GM23338 (cell line): ENCODE measurements around the gene PSMB3. TPM values are rescaled to one million over a fixed set of nuclear protein-coding genes. Genes with fewer than 3 reads are reported as not detected.
A peak's percentile ranks its signal among the peaks of the same experiment; 100 is the strongest.

Experiments used
- ATAC-seq: fragments of 200-7000 bp; cut with Tn5 transposase; 3 replicates; pipeline ENCODE4 v1.9.1; 2020
- DNase-seq: peaks from one replicate; pipeline ENCODE4 v3.0.0-alpha.2; 2015; ENCODE audit warnings: low spot score
- H2AFZ ChIP-seq: fragments of 200-600 bp; sonication (generic); 2 replicates; pipeline ENCODE4 v1.8.0; 2016; ENCODE audit warnings: antibody characterized with exemption, mild to moderate bottlenecking, moderate library complexity
- H3F3A ChIP-seq: fragments of 200-600 bp; sonication (generic); replicated peaks from 2 replicates; pipeline ENCODE4 v1.8.0; 2017; ENCODE audit warnings: antibody characterized with exemption, mixed run types, low read depth
- H3K27ac ChIP-seq: fragments of 200-600 bp; sonication (generic); 2 replicates; pipeline ENCODE4 v1.6.1; 2016; ENCODE audit warnings: low read depth
- H3K27me3 ChIP-seq: fragments of 200-600 bp; sonication (generic); 2 replicates; pipeline ENCODE4 v1.8.0; 2016; ENCODE audit warnings: mild to moderate bottlenecking, mixed run types, moderate library complexity; ENCODE audit not compliant: insufficient read depth
- H3K36me3 ChIP-seq: fragments of 200-600 bp; sonication (generic); 2 replicates; pipeline ENCODE4 v1.8.0; 2016; ENCODE audit warnings: mild to moderate bottlenecking; ENCODE audit not compliant: insufficient read depth
- H3K4me1 ChIP-seq: fragments of 200-600 bp; sonication (generic); 2 replicates; pipeline ENCODE4 v1.8.0; 2016; ENCODE audit warnings: mild to moderate bottlenecking, moderate library complexity; ENCODE audit not compliant: insufficient read depth
- H3K4me2 ChIP-seq: fragments of 200-600 bp; sonication (generic); 2 replicates; pipeline ENCODE4 v1.7.1; 2017; ENCODE audit warnings: mixed run types
- H3K4me3 ChIP-seq: fragments of 200-600 bp; sonication (generic); 2 replicates; pipeline ENCODE4 v1.6.1; 2016; ENCODE audit warnings: mixed run types
- H3K79me2 ChIP-seq: fragments of 200-600 bp; sonication (generic); replicated peaks from 2 replicates; pipeline ENCODE4 v1.8.0; 2017; ENCODE audit warnings: mild to moderate bottlenecking; ENCODE audit not compliant: insufficient read depth
- H3K9me2 ChIP-seq: fragments of 200-600 bp; sonication (generic); 2 replicates; pipeline ENCODE4 v1.8.0; 2017; ENCODE audit not compliant: insufficient read depth
- H4K20me1 ChIP-seq: fragments of 200-600 bp; sonication (generic); replicated peaks from 2 replicates; pipeline ENCODE4 v1.8.0; 2017; ENCODE audit warnings: mild to moderate bottlenecking; ENCODE audit not compliant: insufficient read depth
- H3K27ac Mint-ChIP-seq: 2 replicates; pipeline ENCODE4 v1.8.0; 2020; ENCODE audit warnings: inconsistent platforms, mild to moderate bottlenecking, moderate library complexity, mixed read lengths
- H3K27me3 Mint-ChIP-seq: 3 replicates; pipeline ENCODE4 v1.8.0; 2022; ENCODE audit warnings: low read depth, mild to moderate bottlenecking, moderate library complexity, mixed read lengths, inconsistent platforms; ENCODE audit not compliant: insufficient read depth, poor library complexity
- H3K36me3 Mint-ChIP-seq: 3 replicates; pipeline ENCODE4 v1.8.0; 2021; ENCODE audit warnings: low read depth, mild to moderate bottlenecking, inconsistent platforms, moderate library complexity, mixed read lengths
- H3K4me1 Mint-ChIP-seq: 3 replicates; pipeline ENCODE4 v1.8.0; 2020; ENCODE audit warnings: mild to moderate bottlenecking, inconsistent platforms, mixed read lengths
- H3K4me3 Mint-ChIP-seq: 3 replicates; pipeline ENCODE4 v1.8.0; 2021; ENCODE audit warnings: moderate library complexity, mild to moderate bottlenecking, inconsistent platforms, mixed read lengths
- H3K9me3 Mint-ChIP-seq: 3 replicates; pipeline ENCODE4 v1.8.0; 2020; ENCODE audit warnings: moderate library complexity, mild to moderate bottlenecking, inconsistent platforms, mixed read lengths
- EZH2 ChIP-seq: fragments of 200-600 bp; sonication (generic); IDR thresholded peaks from one replicate; pipeline ENCODE4 v1.8.0; 2017; ENCODE audit warnings: antibody characterized with exemption, mild to moderate bottlenecking, low read depth; ENCODE audit not compliant: unreplicated experiment
- NANOG ChIP-seq: IDR thresholded peaks from 2 replicates; pipeline ENCODE4 v1.6.1; 2016; ENCODE audit warnings: antibody characterized with exemption, borderline replicate concordance
- POLR2AphosphoS5 ChIP-seq: IDR thresholded peaks from 2 replicates; pipeline ENCODE4 v1.6.1; 2016; ENCODE audit warnings: antibody characterized with exemption, low read depth
- ZNF331 ChIP-seq: fragments of 250-450 bp; sonication (Bioruptor Pico); IDR thresholded peaks from 2 replicates; pipeline ENCODE4 v1.5.0; 2020; ENCODE audit warnings: low read depth, mild to moderate bottlenecking, moderate library complexity
- polyA plus RNA-seq: library from polyadenylated mRNA; unstranded; fragments of >200 nt; fragmentation: Nextera tagmentation; extraction: Ambion mirVana; gene quantifications from 2 replicates; pipeline ENCODE4 v1.2.1, GENCODE V29; 2016
- total RNA-seq: library from RNA; depleted of rRNA; stranded (reverse); fragments of >200 nt; shearing (Covaris generic); gene quantifications from 2 replicates; pipeline ENCODE4 v1.2.3, GENCODE V29; 2014
- TF ChIP-seq, protein P1 (sequence below): IDR thresholded peaks from one replicate; pipeline ENCODE4 v1.6.1; 2018; ENCODE audit warnings: antibody characterized with exemption; ENCODE audit not compliant: unreplicated experiment

The PSMB3 gene
- total and polyA plus RNA-seq, 2 experiments from 2014 or later: 250 to 523 TPM

DNA sequence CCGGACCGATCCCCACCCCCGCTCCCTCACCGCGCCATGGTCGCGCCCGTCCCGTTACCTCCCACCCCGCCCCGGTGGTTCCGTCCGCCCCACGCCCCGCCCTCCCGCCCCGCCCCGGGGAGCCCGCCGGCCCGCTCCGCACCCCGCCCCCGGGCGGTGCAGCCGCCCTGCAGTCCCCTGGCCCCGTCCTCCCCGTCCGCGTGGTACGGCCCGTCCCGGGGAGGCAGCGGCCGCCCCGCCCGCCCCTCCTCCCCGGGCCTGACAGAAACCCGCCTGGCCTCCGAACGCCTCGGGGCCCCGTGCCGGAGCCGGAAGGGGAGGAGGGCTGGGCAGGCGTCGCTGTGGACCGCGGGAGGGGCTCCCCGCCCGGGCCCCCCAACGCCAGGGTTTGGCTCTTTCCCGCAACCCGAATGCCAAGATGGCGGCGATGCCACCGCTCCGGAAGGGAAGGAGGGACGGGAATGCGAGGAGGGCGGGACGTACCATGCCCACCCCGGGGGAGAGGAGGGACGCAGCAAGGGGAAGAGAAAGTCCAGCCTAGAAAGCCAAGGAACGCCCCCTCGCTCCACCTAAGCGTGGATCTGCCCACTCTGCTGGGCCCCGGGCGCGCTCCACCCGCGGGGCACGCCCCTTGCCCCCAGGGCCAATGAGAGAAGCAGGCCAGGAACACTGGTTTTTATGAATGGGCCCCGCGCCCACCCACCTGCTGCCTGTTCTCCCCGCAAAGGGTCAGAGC lies 47.1 kb downstream of the PSMB3 start, which contains the start of gene PIP4K2B (continued):
- TF ChIP-seq EZH2: no peak

DNA sequence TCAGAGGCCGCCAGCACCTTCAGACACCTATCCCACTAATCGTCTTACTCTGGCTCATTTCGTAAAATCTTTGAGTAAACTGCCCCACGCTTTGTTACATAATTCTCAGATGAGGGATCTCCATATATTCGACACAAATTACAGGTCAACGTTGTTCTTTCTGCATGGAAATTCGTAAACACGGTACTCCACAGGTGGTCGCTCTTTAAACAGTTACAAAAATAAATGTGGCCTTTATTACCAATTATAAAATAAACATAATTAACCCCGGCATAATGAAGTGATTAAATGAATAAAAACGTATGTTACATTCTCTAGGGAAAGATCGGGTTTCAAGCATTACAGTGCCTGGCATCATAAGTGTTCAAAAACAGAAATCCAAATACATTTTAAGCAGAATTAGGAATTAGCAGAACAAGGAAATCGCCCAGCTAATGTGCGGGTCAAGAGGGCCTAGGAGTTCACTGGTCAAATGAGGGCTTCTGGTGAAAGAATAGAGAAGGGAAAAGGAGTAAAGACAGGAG lies 47.8 kb downstream of the PSMB3 start:
- peak overlapping the region; percentile 79 for H3K4me3 Mint-ChIP-seq
- peaks cover 61% of the 10 kb centered on the region for H3K36me3 Mint-ChIP-seq
- Histone ChIP-seq H3K4me2 (peak overlapping the region; percentile 74), H3F3A (peaks cover 12% of the 10 kb centered on the region; the same call in 1 of the 2 replicates), H3K4me1 (peaks cover 16% of the 10 kb centered on the region), H3K9me2 (no peaks in the 10 kb centered on the region), H2AFZ (peak overlapping the region; percentile 20; the same call in 1 of the 2 replicates), H3K36me3 (peaks cover 16% of the 10 kb centered on the region), H3K79me2 (peaks cover 37% of the 10 kb centered on the region), H4K20me1 (peaks cover 25% of the 10 kb centered on the region), H3K27ac (peak overlapping the region; percentile 97), H3K4me3 (peak overlapping the region; percentile 96), H3K27me3 (no peaks in the 10 kb centered on the region)
- TF ChIP-seq, protein P1, sequence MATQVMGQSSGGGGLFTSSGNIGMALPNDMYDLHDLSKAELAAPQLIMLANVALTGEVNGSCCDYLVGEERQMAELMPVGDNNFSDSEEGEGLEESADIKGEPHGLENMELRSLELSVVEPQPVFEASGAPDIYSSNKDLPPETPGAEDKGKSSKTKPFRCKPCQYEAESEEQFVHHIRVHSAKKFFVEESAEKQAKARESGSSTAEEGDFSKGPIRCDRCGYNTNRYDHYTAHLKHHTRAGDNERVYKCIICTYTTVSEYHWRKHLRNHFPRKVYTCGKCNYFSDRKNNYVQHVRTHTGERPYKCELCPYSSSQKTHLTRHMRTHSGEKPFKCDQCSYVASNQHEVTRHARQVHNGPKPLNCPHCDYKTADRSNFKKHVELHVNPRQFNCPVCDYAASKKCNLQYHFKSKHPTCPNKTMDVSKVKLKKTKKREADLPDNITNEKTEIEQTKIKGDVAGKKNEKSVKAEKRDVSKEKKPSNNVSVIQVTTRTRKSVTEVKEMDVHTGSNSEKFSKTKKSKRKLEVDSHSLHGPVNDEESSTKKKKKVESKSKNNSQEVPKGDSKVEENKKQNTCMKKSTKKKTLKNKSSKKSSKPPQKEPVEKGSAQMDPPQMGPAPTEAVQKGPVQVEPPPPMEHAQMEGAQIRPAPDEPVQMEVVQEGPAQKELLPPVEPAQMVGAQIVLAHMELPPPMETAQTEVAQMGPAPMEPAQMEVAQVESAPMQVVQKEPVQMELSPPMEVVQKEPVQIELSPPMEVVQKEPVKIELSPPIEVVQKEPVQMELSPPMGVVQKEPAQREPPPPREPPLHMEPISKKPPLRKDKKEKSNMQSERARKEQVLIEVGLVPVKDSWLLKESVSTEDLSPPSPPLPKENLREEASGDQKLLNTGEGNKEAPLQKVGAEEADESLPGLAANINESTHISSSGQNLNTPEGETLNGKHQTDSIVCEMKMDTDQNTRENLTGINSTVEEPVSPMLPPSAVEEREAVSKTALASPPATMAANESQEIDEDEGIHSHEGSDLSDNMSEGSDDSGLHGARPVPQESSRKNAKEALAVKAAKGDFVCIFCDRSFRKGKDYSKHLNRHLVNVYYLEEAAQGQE: no peak
- TF ChIP-seq POLR2AphosphoS5: peak; percentile 47
- peak overlapping the region; percentile 93 for H3K27ac Mint-ChIP-seq
- peaks cover 4% of the 10 kb centered on the region for H3K27me3 Mint-ChIP-seq
- H3K9me3 Mint-ChIP-seq: peaks cover 2% of the 10 kb centered on the region; the same call in 2 of the 3 replicates
- ATAC-seq (no peak), DNase-seq (peak; percentile 11)
- H3K4me1 Mint-ChIP-seq: peaks cover 23% of the 10 kb centered on the region

DNA sequence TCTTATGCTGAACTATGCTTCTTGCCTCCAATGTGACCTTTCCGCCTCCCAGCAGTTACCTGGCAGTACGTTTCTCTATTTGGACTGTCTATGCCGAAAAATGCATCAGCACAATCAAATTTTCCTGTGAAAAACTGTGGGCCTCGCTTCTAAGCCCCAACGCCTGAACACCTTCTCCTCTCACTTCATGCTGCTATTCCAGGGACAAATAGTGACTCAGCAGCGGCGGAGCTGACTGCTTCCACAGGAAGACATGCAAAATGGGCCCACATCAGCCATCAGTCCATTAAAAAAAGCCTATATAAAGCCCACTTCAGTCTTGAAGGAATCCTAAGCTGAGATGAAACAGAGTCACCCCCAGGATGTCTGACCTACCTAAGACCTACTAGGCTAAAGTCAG lies 57.3 kb downstream of the PSMB3 start:
- no peak overlapping the region for H3K4me3 Mint-ChIP-seq
- ATAC-seq: no peak
- TF ChIP-seq ZNF331 (CRISPR knock-in tag) (no peak), NANOG (no peak), EZH2 (no peak)
- TF ChIP-seq, protein P1: no peak

More for the DNA sequence above, 57.3 kb downstream of the PSMB3 start:
- H3K4me1 Mint-ChIP-seq: no peaks in the 10 kb centered on the region
- H3K27me3 Mint-ChIP-seq: peaks cover 3% of the 10 kb centered on the region
- no peaks in the 10 kb centered on the region; the same call in 1 of the 2 replicates for H4K20me1 ChIP-seq
- peaks cover 36% of the 10 kb centered on the region for H3K36me3 ChIP-seq
- H3K27ac ChIP-seq: no peak overlapping the region
- 0 out of 2 replicates have a peak, but pooled peaks cover 3% of the 10 kb centered on the region for H3F3A ChIP-seq
- no peaks in the 10 kb centered on the region for H3K79me2 ChIP-seq
- H2AFZ ChIP-seq: no peak overlapping the region
- no peak overlapping the region for H3K4me2 ChIP-seq
- H3K9me3 Mint-ChIP-seq: no peaks in the 10 kb centered on the region
- H3K36me3 Mint-ChIP-seq: peaks cover 61% of the 10 kb centered on the region
- no peak overlapping the region for H3K27ac Mint-ChIP-seq
- DNase-seq: no peak
- no peak overlapping the region for H3K4me3 ChIP-seq
- no peaks in the 10 kb centered on the region for H3K9me2 ChIP-seq
- no peaks in the 10 kb centered on the region for H3K27me3 ChIP-seq
- no peaks in the 10 kb centered on the region for H3K4me1 ChIP-seq
